Skin epidermis (tissue), 12 donors: ENCODE results near the gene PRLR.
"Not testable (repeated sequence)": the region's sequence is repeated elsewhere in the genome, so short reads cannot be mapped to it uniquely, and the experiment has no call there.

Experiments used
- H3K27ac ChIP-seq, 21 experiments: fragments of 200-600 bp; sonication (generic) in 11 of 21; one replicate each; pipeline ENCODE4 v1.5.0; 2020; ENCODE audit warnings: mild to moderate bottlenecking in 3 of 21, inconsistent platforms in 2 of 21, moderate library complexity in 2 of 21
- H3K4me3 ChIP-seq, 7 experiments: fragments of 200-600 bp; sonication (generic) in 2 of 7; one replicate each; pipeline ENCODE4 v1.5.0; 2020; ENCODE audit warnings: inconsistent platforms in 2 of 7, mild to moderate bottlenecking in 2 of 7, moderate library complexity in 1 of 7

The PRLR gene

DNA sequence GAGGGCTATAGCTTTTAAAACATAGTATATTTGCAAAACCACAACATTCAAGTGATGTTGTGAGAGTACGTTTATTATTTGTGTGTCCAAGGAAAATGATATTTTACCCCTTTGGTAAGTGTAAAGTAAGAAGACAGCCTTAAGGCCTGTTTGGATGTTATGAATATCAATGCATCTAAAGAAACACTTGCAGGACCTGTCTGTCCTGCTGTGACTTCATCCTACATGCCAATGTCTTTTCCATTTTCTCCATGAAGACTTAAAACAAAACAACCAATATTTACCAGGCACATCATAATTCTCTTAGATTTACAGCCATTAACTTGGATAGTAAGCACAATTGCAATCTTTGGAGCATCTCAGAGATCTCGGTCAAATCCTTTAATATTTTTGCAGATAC lies 29.0 kb downstream of the PRLR start:
- Histone ChIP-seq H3K4me3 (no peak overlapping the region), H3K27ac (no peak overlapping the region)

DNA sequence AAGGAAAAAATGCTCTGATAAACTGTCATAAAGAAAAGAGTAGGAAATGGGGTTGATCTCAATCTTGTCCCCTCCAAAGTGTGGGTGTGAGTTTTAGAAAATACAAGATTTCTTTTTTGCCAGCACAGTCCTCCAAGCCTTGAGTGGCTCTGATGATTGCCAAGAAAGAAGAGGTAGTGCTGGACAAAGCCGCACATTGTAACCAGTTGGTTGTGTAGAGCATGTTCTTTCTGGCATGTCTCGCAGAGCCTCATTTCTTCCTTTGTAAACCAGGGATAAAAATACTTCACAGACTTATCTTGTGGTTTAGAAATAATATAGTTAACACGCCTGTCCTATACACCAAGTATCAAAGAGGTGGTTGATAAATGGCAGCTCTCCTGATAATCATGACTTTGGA lies 30.4 kb downstream of the PRLR start:
- Histone ChIP-seq H3K4me3 (no peak overlapping the region), H3K27ac (no peak overlapping the region)

DNA sequence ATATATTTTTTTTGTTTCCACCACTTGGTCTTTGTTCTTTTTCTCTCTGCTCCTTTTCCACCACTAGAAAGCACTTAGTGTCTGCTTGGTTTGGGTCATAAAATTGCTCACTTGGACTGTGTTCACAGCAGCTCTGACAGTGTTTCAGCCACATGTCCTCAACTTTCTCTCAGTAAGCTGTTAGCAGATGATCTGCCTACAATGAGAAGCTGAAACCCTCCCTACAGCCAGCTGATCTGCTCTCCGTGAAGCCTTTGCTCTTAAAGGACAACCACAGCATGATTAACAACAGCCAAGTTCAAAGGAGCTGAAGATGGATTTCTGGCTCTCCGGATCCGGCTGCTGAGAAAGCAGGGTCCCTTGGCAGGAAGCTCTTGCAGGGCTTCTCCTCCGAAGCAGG lies 31.6 kb downstream of the PRLR start:
- peak overlapping the region in 2 of 21 experiments; percentile 33 to 37 for H3K27ac ChIP-seq

DNA sequence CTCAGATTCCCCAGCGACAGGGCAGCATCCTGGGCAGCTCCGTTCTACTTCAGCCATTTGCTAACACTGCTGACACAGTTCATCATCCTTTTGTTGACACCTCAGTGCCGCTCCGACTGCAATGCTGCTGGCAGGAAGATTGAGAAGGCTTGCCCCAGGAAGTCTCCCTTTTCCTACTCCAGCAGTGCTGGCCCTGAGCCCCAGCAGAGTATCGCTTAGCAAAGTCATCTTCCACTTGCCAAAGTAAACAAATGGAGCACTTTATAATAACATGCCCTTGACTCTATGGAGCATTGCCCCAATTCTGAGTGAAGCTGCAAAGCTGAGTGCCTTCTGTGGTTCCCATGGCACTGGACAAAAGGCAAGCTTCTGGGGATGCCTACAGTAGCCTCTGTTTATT lies 32.2 kb downstream of the PRLR start:
- peak overlapping the region in 1 of 21 experiments; percentile 33 for H3K27ac ChIP-seq
- no peak overlapping the region for H3K4me3 ChIP-seq

More for the DNA sequence above, 31.6 kb downstream of the PRLR start:
- H3K4me3 ChIP-seq: no peak overlapping the region

DNA sequence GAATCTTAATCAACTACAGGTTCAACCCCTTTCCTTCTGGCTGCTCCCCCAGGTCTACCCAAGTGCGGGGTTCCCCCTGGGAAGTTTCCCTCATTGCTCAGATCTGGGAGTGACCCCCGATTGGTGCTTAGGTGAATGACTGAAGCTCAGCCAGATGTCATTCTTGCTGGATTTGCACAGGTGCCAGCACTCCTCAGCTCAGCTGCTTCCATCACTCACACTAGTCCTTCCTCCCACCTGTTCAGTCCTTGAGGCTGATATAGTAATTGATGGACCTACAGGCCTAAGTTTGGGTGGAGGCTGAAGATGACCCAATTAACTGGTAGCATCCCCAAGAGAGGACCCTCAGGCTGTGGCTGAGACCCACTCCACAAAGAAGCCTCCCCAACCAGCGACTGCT lies 32.9 kb downstream of the PRLR start:
- H3K27ac ChIP-seq: no peak overlapping the region
- no peak overlapping the region for H3K4me3 ChIP-seq

DNA sequence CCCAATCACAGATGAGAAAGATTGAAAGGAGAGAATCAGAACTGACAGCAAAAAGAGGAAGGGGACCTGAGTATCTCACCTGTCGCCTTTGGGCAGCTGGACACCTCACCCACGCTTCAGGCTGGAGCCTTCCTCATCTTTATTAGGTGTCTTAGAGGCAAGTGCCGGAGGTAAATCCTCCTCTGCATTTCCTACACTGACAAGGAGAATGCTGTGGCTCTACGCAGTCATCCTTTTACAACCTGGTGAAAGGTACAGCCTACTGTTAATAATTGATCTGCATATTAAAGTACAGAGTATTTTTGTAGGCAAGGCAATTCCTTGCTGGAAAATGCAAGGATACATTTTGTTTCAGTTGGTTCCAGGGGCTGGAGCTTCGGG lies 34.8 kb downstream of the PRLR start:
- H3K27ac ChIP-seq: peak overlapping the region in 1 of 21 experiments; percentile 50

DNA sequence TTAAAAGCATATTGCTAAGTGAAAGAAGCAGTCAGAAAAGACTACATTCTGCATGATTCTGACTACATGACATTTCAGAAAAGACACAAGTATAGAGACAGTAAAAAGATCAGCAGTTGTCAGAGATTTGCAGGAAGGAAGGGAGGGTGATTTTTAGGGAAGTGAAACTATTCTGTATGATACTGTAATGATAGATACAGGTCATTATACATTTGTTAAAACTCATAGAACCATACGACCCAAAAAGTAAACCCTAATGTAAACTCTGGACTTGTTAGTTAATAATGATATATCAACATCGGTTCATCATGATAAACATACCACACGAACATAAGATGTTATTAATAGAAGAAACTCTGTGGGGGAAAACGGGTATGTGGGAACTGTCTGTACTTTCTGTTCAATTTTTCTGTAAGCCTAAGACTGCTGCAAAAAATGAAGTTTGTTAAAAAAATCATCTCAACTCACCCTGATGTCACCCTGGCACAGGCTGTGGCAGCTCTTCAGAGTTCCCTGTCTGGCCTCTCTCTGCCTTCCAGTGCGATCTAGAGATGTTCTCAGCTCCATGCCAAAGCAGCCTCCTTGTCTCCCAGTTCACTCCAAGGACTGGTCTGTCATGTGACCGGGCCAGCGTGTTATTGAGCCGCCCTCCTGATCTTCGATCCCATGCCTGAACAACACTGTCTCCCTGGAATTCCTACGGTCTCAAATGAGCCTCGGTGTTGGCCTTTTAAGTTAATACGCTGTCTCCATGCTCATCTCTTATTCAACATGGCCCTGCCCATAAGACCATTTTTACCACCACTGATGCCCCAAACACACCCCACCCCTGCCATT lies 35.4 kb downstream of the PRLR start:
- no peak overlapping the region for H3K4me3 ChIP-seq
- peak overlapping the region in 4 of 21 experiments; percentile 18 to 51 (median 44) for H3K27ac ChIP-seq

More for the DNA sequence above, 34.8 kb downstream of the PRLR start:
- H3K4me3 ChIP-seq: no peak overlapping the region

DNA sequence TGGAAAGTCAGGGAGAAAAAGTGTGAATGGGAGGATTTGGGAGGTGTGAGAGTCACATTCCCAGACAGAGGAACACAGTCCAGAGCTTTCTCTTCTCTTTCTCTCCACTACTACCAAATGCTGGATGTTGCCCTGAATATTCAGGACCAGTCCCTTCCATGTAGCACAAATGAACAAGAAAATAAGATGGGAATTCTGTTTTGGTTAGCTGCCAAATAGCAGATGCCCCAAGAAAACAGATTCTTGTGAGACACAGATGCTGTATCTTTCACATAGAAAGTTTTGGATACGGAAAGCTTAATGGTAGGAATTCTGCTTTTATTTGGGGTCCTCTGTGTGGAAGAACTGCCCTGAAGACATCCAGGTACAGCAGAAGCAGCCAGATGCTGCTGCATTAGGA lies 37.8 kb downstream of the PRLR start:
- no peak overlapping the region for H3K4me3 ChIP-seq
- no peak overlapping the region for H3K27ac ChIP-seq

DNA sequence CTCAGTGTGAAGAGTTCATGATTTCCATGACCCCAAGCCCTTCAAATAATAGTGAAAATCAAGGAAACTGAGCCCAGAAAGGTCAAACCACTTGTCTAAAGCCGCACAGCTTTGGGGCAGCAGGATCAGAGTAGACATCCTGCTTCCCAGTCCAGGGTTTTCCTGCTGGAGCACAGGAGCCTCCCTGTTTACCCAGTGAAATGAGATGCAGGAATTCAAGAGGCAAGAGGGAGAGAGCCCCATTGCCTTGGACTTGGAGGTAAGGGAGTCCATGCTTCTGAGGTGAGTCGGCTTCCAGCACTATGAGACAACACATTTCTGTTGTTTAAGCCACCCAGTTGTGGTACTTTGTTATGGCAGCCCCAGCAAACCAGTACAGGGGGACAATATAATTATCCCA lies 40.5 kb downstream of the PRLR start:
- H3K27ac ChIP-seq, H3K4me3 ChIP-seq: not testable (repeated sequence)

DNA sequence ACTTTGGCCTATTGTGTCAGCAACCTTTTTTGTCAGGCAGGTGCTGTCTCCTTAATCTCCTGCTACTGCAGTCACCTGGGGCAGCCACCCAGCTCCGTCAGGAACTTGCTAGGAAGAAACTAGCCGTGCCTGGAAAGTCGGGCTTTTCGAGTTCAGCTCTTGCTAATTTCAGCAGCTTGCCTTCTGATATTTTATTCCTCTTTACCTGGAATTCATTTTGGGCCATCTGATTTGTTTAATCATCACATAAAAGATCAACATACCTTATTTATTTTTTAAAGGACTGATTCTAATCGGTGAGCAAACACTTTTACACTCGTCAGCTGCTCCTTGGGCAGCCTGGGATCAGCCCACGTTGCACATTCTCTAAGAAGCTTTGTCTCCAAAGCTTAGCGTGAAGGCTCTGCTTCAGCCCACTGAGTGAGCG lies 42.2 kb downstream of the PRLR start:
- no peak overlapping the region for H3K27ac ChIP-seq
- no peak overlapping the region for H3K4me3 ChIP-seq

DNA sequence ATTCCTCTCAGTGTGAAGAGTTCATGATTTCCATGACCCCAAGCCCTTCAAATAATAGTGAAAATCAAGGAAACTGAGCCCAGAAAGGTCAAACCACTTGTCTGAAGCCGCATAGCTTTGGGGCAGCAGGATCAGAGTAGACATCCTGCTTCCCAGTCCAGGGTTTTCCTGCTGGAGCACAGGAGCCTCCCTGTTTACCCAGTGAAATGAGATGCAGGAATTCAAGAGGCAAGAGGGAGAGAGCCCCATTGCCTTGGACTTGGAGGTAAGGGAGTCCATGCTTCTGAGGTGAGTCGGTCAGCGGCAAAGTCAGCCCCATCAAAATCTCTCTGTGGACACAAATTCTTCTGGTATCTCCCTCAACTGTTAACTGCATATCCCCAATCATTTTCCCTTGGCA lies 42.7 kb downstream of the PRLR start:
- not testable (repeated sequence) for H3K27ac ChIP-seq, H3K4me3 ChIP-seq

DNA sequence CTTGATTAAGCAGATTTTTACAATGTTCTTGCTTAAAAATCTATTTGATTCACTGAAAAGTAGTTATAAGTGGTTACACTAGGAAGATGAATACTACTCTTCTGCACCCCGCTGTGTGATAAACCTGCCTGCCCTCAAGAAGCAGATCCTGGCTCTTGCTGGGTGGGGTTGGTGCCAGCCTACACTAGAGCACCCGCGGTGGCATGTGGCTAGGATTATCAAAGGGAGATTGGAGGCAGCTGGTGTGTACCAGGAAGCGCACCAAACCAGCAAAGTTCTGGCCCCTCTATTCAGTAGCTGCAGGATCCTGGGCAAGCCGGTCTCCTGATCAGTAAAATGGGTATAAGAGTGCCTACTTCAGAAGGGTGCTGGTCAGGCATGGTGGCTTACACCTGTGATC lies 43.5 kb downstream of the PRLR start:
- H3K4me3 ChIP-seq: no peak overlapping the region

DNA sequence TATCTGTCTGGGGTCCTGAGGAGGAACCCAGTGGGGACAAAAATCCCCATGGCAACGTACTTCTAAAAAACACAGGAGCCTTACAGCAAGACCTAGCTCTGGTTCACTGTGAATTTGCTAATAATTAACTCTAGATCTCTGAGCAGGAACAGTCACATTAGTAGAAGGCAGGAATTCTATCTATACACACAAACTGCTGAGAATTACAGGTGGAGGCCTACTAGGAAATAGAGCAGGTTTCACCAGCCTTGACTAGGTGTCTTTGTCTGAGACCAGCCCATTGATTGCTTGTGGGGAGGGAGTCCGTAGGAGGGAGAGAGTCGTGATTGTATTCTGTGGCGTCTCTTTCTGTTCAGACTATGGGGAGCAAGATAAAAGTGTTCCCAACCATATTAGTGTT lies 44.8 kb downstream of the PRLR start:
- Histone ChIP-seq H3K27ac (no peak overlapping the region), H3K4me3 (no peak overlapping the region)

More for the DNA sequence above, 43.5 kb downstream of the PRLR start:
- no peak overlapping the region for H3K27ac ChIP-seq

DNA sequence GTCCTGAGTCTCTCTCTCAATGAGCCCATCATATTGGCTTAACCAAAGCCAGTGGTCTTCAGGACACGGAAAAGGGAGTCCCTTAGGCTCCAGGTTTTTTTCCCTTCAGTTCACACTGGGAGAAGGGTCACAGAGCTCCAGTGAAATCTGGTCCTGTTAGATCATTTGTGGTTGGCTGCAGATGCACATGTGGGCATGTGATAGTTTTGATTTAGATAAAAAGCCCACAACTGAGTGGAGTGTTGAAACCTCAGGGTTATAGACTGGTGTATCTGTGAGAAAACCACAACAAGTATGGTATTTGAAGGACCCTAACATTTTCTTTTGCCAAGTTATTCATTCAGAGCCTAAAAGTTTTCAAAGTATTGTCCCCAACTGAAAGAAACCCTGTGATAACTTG lies 46.7 kb downstream of the PRLR start:
- H3K4me3 ChIP-seq: no peak overlapping the region
- no peak overlapping the region for H3K27ac ChIP-seq

DNA sequence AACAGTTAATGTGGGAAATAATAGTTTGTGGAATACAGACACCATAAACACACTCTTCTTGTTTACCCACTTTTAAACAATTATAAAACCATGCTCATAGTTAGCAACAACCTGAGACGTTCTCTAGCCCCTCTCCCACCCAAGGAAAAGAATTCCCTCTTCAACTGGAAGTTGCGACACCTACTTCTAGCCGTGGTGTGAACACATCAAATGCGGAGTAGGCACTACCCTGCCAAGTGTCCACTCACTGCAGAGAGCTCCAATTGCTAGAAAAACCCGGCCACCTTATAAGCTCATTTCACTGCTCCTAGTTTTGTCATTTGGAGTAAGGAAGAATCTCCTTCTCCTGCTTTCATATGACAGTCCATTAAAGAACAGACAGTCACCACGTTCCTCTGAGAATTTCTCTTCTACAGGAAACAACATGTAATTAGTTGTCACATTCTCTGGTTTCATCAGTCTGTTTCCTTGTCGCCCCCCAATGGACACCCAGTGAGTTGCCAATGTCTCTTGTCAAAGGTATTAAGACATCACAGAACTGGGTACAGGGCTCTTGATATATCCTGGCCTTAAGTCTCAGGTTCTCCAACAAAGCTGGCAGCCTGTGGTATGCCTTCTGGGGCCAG lies 47.3 kb downstream of the PRLR start:
- H3K4me3 ChIP-seq: no peak overlapping the region
- H3K27ac ChIP-seq: no peak overlapping the region

DNA sequence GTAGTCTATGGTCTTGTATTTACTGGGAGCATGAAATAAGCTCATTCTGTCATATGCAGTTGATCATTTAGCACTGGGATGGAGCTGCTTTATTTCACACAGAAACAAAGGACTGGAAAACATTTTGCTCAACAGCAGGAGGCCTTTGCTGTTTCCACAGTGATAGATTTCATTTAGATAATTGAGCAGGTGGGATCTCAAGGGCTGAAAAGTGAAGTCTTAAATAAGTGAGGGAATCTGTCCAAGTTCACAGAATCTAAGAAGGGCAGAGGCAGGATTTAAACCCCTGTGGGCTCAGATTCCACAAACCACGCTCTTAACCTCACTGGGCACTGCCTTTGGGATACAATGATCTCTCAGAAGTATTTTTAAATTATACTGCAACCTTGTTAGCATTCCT lies 47.8 kb downstream of the PRLR start:
- H3K27ac ChIP-seq: no peak overlapping the region
- H3K4me3 ChIP-seq: no peak overlapping the region

DNA sequence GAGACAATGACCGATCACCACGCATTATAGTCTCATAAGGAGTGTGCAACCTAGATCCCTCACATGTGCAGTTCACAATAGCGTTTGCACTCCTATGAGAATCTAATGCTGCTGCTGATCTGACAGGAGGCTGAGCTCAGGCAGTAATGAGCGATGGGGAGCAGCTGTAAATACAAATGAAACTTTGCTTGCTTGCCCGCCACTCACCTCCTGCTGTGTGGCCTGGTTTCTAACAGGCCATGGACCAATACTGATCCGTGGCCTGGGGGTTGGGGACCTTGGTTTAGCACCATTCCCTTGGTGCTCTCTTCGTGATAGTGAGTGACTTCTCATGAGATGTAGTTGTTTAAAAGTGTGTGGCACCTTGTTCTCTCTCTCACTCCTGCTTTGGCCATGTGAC lies 50.2 kb downstream of the PRLR start:
- no peak overlapping the region for H3K4me3 ChIP-seq
- H3K27ac ChIP-seq: no peak overlapping the region

DNA sequence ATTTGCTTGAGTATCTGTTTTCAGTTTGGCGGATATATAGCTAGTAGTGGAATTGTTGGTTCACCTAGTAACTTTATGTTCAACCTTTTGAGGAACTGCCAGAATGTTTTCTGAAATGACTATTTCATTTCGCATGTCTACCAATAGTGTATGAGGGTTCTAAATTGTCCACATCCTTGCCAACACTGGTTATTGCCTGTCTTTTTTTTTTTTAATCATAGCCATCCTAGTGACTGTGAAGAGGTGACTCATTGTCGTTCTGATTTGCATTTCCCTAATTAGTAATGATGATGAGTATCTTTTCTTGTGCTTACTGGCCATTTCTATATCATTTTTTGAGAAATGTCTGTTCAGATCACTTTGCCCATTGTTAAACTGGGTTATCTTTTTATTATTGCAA lies 52.5 kb downstream of the PRLR start:
- no peak overlapping the region for H3K4me3 ChIP-seq
- no peak overlapping the region for H3K27ac ChIP-seq

DNA sequence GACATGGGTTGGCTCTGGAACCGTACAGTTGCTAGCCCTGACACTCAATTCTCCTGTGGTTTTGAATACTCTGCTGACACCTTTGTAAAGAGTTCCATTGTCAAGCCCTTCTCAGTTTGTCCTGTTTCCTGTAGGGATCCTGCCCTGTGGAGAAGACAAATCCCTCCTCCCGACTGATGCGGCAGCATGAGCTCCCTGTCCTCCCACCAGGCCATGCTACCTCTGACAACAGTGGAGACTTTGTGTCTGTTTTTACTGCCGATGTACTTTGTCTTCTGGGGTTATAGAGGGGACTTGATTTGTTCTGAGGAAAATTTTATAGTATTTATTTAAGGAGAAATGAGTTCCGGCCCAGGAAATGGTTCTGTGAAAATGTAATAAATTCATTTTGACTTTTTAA lies 57.8 kb downstream of the PRLR start:
- no peak overlapping the region for H3K27ac ChIP-seq
- H3K4me3 ChIP-seq: no peak overlapping the region

DNA sequence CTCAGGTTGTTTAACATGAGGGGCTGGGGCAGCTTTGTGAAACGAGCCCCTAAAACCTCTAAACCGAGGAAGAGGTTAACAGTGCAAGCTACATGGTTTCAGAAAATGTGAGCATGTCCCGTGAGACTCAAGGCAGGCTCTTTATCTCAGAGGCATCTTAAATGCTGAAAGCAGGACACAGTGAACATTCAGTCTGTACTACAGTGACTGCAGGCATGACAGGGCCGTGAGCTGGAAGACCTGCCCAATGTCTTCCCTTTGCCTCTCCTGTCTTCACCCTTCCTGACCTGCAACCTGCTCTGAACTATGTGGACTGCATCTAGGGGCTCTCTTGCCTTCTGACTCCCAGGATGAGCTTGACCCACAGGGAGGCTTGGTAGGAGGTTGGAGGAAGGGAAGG lies 58.3 kb downstream of the PRLR start:
- H3K27ac ChIP-seq: no peak overlapping the region
- no peak overlapping the region for H3K4me3 ChIP-seq

DNA sequence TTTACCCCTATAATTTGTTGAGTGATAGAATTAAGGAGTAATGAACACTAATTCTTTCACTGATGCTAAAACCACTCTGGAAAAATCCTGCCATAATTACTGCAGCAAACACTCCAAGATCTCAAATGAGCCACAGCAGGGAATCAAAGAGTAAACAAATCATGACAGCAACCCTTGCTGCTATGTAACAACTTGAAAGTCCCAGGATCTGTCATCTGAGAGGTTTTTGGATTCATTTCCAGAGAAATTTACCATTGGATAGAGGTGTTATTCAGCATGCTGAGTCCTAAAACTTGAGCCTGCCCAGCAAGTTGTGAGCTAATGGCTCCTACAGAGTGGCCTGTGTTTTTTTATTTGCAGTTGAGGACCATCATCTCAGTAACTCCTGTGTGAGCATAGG lies 59.2 kb downstream of the PRLR start:
- no peak overlapping the region for H3K27ac ChIP-seq

DNA sequence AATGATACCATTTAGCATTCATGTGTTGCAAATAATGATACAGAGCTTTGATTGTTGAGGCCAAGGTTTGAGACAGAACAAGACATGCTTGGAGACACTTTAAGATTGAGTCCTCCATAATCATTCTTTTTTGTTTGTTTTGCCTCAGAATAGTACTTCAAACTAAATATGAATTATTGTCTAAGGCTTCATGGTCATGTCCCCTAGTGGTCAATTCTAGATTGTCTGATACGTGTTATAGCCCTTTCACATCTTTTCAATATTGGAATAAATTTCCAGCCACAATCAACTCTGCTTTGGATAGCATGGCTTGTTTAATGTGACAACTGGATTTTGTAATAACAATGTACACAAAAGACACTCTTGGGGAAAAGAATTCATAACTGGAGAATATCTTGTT lies 64.2 kb downstream of the PRLR start:
- H3K4me3 ChIP-seq: no peak overlapping the region
- no peak overlapping the region for H3K27ac ChIP-seq

More for the DNA sequence above, 59.2 kb downstream of the PRLR start:
- no peak overlapping the region for H3K4me3 ChIP-seq
